MM.1S (cell line): Measurements from ENCODE around the gene ATG10.
"Not testable (repeated sequence)": the region's sequence is repeated elsewhere in the genome, so short reads cannot be mapped to it uniquely, and the experiment has no call there.

Experiments used
- DNase-seq: peaks from one replicate; pipeline ENCODE4 v3.0.0-alpha.2; 2015
- H2AFZ ChIP-seq: fragments of 300-600 bp; sonication (generic); 2 replicates; pipeline ENCODE4 v1.6.0; 2016; ENCODE audit warnings: antibody characterized with exemption, low read length
- H3F3A ChIP-seq: fragments of 300-600 bp; sonication (generic); 2 replicates; pipeline ENCODE4 v1.6.1; 2016; ENCODE audit warnings: mild to moderate bottlenecking, antibody characterized with exemption, low read length, moderate library complexity, mixed read lengths; ENCODE audit not compliant: insufficient read depth
- H3K27ac ChIP-seq: fragments of 300-600 bp; sonication (generic); 2 replicates; pipeline ENCODE4 v1.5.1; 2016; ENCODE audit warnings: mild to moderate bottlenecking, low read length
- H3K27me3 ChIP-seq: fragments of 300-600 bp; sonication (generic); replicated peaks from 2 replicates; pipeline ENCODE4 v1.6.0; 2016; ENCODE audit warnings: low read length; ENCODE audit not compliant: insufficient read depth
- H3K36me3 ChIP-seq: fragments of 300-600 bp; sonication (generic); replicated peaks from 2 replicates; pipeline ENCODE4 v1.6.1; 2016; ENCODE audit warnings: mild to moderate bottlenecking, low read length, mixed read lengths; ENCODE audit not compliant: insufficient read depth
- H3K4me1 ChIP-seq: fragments of 300-600 bp; sonication (generic); 2 replicates; pipeline ENCODE4 v1.6.1; 2016; ENCODE audit warnings: low read length, mixed read lengths
- H3K4me2 ChIP-seq: fragments of 300-600 bp; sonication (generic); 2 replicates; pipeline ENCODE4 v1.6.0; 2016; ENCODE audit warnings: low read depth, low read length
- H3K4me3 ChIP-seq: fragments of 300-600 bp; sonication (generic); 2 replicates; pipeline ENCODE4 v1.5.1; 2016; ENCODE audit warnings: low read length, mixed read lengths
- H3K79me2 ChIP-seq: fragments of 300-600 bp; sonication (generic); 2 replicates; pipeline ENCODE4 v1.6.1; 2016; ENCODE audit warnings: mixed run types, low read length, mixed read lengths
- H3K9ac ChIP-seq: fragments of 300-600 bp; sonication (generic); 2 replicates; pipeline ENCODE4 v1.6.1; 2016; ENCODE audit warnings: low read length, mixed read lengths
- H3K9me2 ChIP-seq: fragments of 300-600 bp; sonication (generic); replicated peaks from 2 replicates; pipeline ENCODE4 v1.6.1; 2016; ENCODE audit warnings: mild to moderate bottlenecking, low read length, mixed read lengths; ENCODE audit not compliant: insufficient read depth
- H3K9me3 ChIP-seq: fragments of 300-600 bp; sonication (generic); replicated peaks from 2 replicates; pipeline ENCODE4 v1.6.1; 2016; ENCODE audit warnings: mild to moderate bottlenecking, low read length, mixed read lengths; ENCODE audit not compliant: insufficient read depth
- H4K20me1 ChIP-seq: fragments of 300-600 bp; sonication (generic); 2 replicates; pipeline ENCODE4 v1.6.1; 2016; ENCODE audit warnings: mild to moderate bottlenecking, low read length, moderate library complexity, mixed read lengths; ENCODE audit not compliant: insufficient read depth
- EZH2 ChIP-seq: fragments of 300-600 bp; sonication (generic); optimal IDR thresholded peaks from 2 replicates; pipeline ENCODE3; 2017; ENCODE audit warnings: low read depth, mild to moderate bottlenecking, antibody characterized with exemption, low read length, mixed read lengths
- EZH2phosphoT487 ChIP-seq: fragments of 300-600 bp; sonication (generic); IDR thresholded peaks from 2 replicates; pipeline ENCODE4 v1.6.1; 2018; ENCODE audit warnings: antibody characterized with exemption, low read length
- TF ChIP-seq, protein P1 (sequence below): fragments of 300-600 bp; sonication (generic); IDR thresholded peaks from 2 replicates; pipeline ENCODE4 v1.5.1; 2016; ENCODE audit warnings: antibody characterized with exemption, low read length, mixed read lengths

The ATG10 gene

DNA sequence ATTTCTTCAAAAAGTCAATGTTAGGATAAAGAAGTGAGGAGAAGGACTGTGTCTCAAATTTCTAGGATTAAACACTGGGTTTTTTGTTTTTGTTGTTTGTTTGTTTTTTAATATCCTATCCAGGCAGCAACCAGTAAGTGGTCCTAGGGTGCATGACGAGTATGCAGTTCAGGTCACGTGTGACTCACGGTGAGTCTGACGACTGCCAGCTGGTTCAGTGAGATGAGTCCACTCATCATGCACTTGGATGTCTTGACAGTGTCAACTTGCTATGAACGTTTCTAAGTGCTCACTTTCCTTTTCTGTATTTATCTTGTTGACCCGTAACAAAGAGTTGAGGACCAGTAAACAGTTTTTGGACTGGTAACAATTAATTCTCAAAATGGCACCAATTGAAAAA is 32.7 kb downstream of the ATG10 start:
- Histone ChIP-seq H3K4me1 (no peaks in the 10 kb centered on the region), H3K9ac (no peak overlapping the region), H3K36me3 (no peaks in the 10 kb centered on the region), H3K27me3 (no peaks in the 10 kb centered on the region), H4K20me1 (no peaks in the 10 kb centered on the region), H3F3A (no peaks in the 10 kb centered on the region), H2AFZ (no peak overlapping the region), H3K9me2 (no peaks in the 10 kb centered on the region), H3K27ac (no peak overlapping the region), H3K4me2 (no peak overlapping the region), H3K4me3 (no peak overlapping the region), H3K9me3 (no peaks in the 10 kb centered on the region), H3K79me2 (no peaks in the 10 kb centered on the region)
- TF ChIP-seq EZH2 (no peak), EZH2phosphoT487 (no peak)
- TF ChIP-seq, protein P1, sequence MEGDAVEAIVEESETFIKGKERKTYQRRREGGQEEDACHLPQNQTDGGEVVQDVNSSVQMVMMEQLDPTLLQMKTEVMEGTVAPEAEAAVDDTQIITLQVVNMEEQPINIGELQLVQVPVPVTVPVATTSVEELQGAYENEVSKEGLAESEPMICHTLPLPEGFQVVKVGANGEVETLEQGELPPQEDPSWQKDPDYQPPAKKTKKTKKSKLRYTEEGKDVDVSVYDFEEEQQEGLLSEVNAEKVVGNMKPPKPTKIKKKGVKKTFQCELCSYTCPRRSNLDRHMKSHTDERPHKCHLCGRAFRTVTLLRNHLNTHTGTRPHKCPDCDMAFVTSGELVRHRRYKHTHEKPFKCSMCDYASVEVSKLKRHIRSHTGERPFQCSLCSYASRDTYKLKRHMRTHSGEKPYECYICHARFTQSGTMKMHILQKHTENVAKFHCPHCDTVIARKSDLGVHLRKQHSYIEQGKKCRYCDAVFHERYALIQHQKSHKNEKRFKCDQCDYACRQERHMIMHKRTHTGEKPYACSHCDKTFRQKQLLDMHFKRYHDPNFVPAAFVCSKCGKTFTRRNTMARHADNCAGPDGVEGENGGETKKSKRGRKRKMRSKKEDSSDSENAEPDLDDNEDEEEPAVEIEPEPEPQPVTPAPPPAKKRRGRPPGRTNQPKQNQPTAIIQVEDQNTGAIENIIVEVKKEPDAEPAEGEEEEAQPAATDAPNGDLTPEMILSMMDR: no peak
- DNase-seq: no peak

DNA sequence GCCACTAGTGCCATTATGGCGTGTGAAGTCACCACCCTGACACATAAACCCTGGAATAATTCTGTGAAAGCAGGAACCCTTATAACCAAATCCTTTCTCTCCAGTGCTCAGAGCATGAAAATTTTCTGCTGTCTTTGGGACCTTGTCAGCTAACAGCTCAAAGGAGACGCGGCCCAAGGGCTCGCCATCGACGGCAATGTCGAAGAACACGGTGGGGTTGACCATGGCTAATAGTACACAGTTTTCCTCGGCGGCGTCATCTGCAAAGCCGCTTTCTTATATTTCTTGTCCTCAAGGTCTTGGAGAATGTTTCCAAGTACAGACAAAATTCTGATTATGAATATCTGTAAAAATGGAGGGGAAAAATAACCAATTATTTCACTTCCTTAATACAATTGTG is 38.0 kb downstream of the ATG10 start:
- not testable (repeated sequence) for H3K27ac ChIP-seq, H3F3A ChIP-seq, H3K9ac ChIP-seq, H2AFZ ChIP-seq, H4K20me1 ChIP-seq, H3K4me3 ChIP-seq, H3K4me2 ChIP-seq, H3K79me2 ChIP-seq, H3K9me3 ChIP-seq, H3K4me1 ChIP-seq, H3K9me2 ChIP-seq, H3K36me3 ChIP-seq, DNase-seq, H3K27me3 ChIP-seq

DNA sequence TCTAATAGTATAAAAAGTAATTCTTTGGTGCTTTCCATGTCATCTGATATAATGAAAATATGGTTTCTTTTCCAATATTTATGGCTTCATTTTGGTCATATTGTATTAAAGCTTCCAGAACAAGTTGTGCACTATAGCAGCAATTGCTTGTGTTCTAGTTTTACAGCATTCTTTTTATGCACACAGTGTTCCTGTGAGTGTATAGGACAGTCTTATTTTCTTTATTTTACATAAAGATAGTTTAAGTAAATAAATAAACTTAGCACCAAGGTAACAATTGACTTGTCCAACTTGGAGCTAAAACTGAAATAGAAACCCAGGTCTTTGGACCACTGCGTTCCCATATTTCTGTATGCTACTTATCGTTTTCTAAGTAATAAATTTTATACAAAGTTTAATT is 38.9 kb downstream of the ATG10 start:
- Histone ChIP-seq H3K9ac (no peak overlapping the region), H3K79me2 (no peaks in the 10 kb centered on the region), H3K4me1 (no peaks in the 10 kb centered on the region), H3K4me2 (no peak overlapping the region), H3K9me3 (no peaks in the 10 kb centered on the region), H4K20me1 (no peaks in the 10 kb centered on the region), H3K36me3 (no peaks in the 10 kb centered on the region), H3K4me3 (no peak overlapping the region), H2AFZ (no peak overlapping the region), H3K27ac (no peak overlapping the region), H3K9me2 (no peaks in the 10 kb centered on the region), H3F3A (no peaks in the 10 kb centered on the region), H3K27me3 (no peaks in the 10 kb centered on the region)
- TF ChIP-seq EZH2phosphoT487: no peak
- TF ChIP-seq, protein P1: no peak
- TF ChIP-seq EZH2: no peak
- no peak for DNase-seq

DNA sequence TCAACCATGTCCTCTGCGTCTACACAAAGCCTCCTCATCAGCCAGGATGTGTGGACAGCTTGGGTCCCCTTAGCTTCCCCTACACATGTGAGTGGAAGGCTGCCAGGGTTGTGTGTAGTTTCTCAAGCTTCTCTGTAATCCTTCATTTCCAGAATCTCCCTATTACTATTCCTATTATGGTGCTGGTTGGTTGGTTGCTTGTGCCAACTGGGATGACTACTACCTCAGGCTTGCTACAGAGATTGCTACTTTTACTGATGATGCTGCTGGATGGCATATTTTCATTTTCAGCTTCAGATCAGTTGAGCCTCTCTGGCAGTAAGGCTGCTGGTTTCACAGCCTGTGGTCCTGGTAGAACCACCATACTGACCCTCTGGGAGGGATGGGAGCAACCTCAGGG is 39.9 kb downstream of the ATG10 start:
- no peaks in the 10 kb centered on the region for H3K79me2 ChIP-seq
- H3K4me3 ChIP-seq: no peak overlapping the region
- no peaks in the 10 kb centered on the region for H3K9me3 ChIP-seq
- H3K36me3 ChIP-seq: no peaks in the 10 kb centered on the region
- H3K9ac ChIP-seq: no peak overlapping the region
- no peaks in the 10 kb centered on the region for H3K4me1 ChIP-seq
- TF ChIP-seq EZH2phosphoT487 (no peak), EZH2 (no peak)
- TF ChIP-seq, protein P1: no peak
- no peaks in the 10 kb centered on the region for H3K9me2 ChIP-seq
- no peaks in the 10 kb centered on the region for H3F3A ChIP-seq
- no peak overlapping the region for H2AFZ ChIP-seq
- no peaks in the 10 kb centered on the region for H3K27me3 ChIP-seq
- DNase-seq: no peak
- H3K27ac ChIP-seq: no peak overlapping the region
- no peaks in the 10 kb centered on the region for H4K20me1 ChIP-seq
- H3K4me2 ChIP-seq: no peak overlapping the region

DNA sequence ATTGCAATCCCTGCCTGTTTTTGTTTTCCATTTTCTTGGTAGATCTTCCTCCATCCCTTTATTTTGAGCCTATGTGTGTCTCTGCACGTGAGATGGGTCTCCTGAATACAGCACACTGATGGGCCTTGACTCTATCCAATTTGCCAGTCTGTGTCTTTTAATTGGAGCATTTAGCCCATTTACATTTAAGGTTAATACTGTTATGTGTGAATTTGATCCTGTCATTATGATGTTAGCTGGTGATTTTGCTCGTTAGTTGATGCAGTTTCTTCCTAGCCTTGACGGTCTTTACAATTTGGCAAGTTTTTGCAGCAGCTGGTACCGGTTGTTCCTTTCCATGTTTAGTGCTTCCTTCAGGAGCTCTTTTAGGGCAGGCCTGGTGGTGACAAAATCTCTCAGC is 42.8 kb downstream of the ATG10 start:
- H3K79me2 ChIP-seq, H3F3A ChIP-seq, H3K9ac ChIP-seq, H3K27ac ChIP-seq, H3K4me2 ChIP-seq, H3K4me3 ChIP-seq, H4K20me1 ChIP-seq, H3K9me2 ChIP-seq, H3K4me1 ChIP-seq, H3K9me3 ChIP-seq, H2AFZ ChIP-seq, DNase-seq, H3K27me3 ChIP-seq, H3K36me3 ChIP-seq: not testable (repeated sequence)
